GOT3 (cell line): ENCODE data around the gene PPFIBP2.

Source experiments
- DNase-seq: peaks from one replicate; lab custom pipeline; 2025; ENCODE audit warnings: mixed read lengths; lab: John Stamatoyannopoulos, UW

Gene PPFIBP2

GRCh38 chr11:7552666-7553065 is 38.9 kb downstream of the PPFIBP2 start:
- no peak for DNase-seq

- DNase-seq = no peak
Observed at GRCh38 chr11:7555052-7555699, 41.4 kb downstream of the PPFIBP2 start.

- DNase-seq = no peak
Observed at GRCh38 chr11:7558046-7558445, 44.2 kb downstream of the PPFIBP2 start.

GRCh38 chr11:7559398-7560283 is 45.8 kb downstream of the PPFIBP2 start:
- DNase-seq = no peak

GRCh38 chr11:7561562-7561961 is 47.8 kb downstream of the PPFIBP2 start:
- DNase-seq = no peak

GRCh38 chr11:7563281-7563680 is 49.5 kb downstream of the PPFIBP2 start:
- DNase-seq = no peak

GRCh38 chr11:7564803-7565202 is 51.0 kb downstream of the PPFIBP2 start:
- DNase-seq = no peak

GRCh38 chr11:7567311-7567710 is 53.5 kb downstream of the PPFIBP2 start:
- no peak for DNase-seq

GRCh38 chr11:7569044-7569443 is 55.2 kb downstream of the PPFIBP2 start:
- DNase-seq = no peak

- no peak for DNase-seq
Observed at GRCh38 chr11:7570241-7570640, 56.4 kb downstream of the PPFIBP2 start.

- DNase-seq = no peak
Observed at GRCh38 chr11:7570938-7571521, 57.2 kb downstream of the PPFIBP2 start.

- DNase-seq = no peak
Observed at GRCh38 chr11:7571640-7572000, 57.8 kb downstream of the PPFIBP2 start.

- no peak for DNase-seq
Observed at GRCh38 chr11:7572001-7572712, 58.4 kb downstream of the PPFIBP2 start.

- no peak for DNase-seq
Observed at GRCh38 chr11:7573193-7573557, 59.4 kb downstream of the PPFIBP2 start.

GRCh38 chr11:7573558-7574296 is 59.9 kb downstream of the PPFIBP2 start:
- no peak for DNase-seq

- DNase-seq = no peak
Observed at GRCh38 chr11:7574491-7575130, 60.8 kb downstream of the PPFIBP2 start.

- DNase-seq = no peak
Observed at GRCh38 chr11:7575841-7576725, 62.3 kb downstream of the PPFIBP2 start.

GRCh38 chr11:7576726-7577290 is 63.0 kb downstream of the PPFIBP2 start:
- no peak for DNase-seq

GRCh38 chr11:7577291-7578190 is 63.7 kb downstream of the PPFIBP2 start:
- no peak for DNase-seq
